GM19193 (cell line): ENCODE results near the gene DNHD1.

Source experiments
- POLR2A ChIP-seq: IDR thresholded peaks from 4 replicates; pipeline ENCODE4 v1.6.1; 2011; ENCODE audit not compliant: insufficient read depth, insufficient read length; ENCODE audit errors: extremely low read depth

The DNHD1 gene

DNA sequence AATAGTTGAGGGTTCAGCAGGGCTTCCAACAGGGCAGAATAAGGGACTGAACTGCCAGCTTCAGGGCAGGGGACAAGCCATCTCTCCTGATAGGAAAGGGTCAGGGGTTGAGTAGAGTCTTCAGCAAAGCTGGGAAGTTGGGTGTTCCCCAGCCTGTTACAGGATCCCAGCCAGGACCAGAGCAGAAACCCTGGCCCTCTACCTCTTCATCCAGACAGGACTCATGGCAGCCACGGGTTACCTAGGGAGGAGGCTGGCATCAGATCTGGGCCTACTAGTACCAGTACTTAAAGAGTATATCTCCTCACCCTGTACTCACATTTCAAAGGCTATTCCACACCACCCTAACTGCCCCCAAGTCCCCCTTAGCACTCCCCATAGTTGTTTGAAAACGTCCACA is 117.4 kb downstream of the DNHD1 start:
- TF ChIP-seq POLR2A, result no peak

DNA sequence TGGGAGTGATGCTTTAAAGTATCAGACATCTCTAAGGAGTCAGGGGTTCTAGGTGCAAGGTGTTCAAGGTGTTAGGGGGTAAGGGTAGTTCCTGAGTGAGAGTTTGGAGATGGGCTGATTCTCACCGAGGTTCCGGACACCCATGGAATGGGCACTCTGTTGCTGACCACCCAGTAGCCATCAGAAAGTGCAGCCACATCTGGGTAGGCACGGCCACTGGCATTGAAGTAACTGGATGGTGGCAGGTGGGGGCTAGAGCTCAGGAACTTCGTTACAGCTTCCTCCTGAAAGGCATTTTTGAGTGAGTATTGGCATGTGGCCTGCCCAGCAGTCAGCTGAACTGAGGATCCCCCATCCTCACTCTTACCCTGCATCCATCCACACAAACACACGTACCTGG is 118.0 kb downstream of the DNHD1 start:
- TF ChIP-seq POLR2A, result no peak

DNA sequence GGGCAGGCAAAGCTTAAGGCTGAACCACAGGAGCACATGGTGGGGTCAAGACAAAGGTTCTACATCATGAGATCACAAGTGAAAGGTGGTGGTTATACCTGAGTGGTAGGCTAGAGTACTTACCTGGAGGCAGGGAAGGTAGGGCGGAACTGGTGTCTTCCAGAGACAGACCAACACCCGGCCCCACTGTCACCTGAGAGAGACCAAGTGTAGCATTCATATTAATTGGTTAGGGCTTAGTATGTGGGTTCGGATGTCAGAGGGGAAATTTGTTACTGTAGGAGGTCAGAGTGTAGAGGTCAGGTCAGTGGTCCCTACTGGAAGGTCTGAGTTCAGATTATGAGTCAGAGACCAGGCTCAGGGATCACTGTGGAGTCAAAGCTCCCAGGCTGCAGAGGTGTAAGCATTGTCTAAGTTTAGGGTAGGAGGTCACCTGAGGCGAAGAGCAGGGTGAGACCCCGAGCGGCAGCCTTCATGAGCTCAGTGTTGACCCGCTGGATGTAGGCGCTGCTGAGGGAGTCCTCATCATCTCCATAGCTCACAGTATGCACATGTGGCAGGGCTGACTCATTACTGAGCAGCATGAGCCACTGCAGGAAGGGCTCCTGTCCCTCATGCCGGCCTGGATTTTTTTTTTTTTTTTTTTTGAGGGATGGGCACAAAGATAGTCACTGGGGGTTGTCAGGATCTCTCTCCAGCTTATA is 119.0 kb downstream of the DNHD1 start:
- no peak for TF ChIP-seq POLR2A

DNA sequence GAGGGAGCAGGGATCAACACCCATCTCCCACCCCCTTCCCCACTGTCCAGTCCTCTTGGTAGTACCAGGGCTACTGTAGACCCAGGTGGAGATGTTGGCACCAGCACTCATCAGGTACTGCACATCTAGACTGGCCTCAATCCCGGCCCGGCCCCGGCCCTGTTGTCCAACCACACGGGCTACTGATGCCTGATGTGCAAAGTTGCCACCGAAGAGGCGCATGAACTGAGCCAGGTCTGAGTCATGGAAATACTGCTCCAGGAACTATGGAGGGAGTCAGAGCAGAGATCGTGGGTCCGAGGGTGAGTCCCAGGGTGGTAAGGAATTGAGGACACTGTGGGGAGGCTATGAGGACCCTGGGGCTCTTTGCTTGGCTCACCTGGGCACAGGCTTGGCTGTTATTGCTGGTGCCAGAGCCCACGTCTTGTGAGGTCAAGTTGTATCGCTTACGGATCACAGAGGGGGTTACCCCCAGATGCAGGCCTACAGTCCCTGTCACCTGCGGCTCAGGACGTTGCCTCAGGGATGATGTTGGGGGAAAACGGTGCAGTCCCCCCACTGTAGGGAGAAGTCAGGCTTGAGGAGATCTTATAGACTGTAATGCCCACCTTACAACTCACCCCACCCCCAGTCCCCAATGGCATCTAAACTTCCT is 119.6 kb downstream of the DNHD1 start:
- no peak for TF ChIP-seq POLR2A

DNA sequence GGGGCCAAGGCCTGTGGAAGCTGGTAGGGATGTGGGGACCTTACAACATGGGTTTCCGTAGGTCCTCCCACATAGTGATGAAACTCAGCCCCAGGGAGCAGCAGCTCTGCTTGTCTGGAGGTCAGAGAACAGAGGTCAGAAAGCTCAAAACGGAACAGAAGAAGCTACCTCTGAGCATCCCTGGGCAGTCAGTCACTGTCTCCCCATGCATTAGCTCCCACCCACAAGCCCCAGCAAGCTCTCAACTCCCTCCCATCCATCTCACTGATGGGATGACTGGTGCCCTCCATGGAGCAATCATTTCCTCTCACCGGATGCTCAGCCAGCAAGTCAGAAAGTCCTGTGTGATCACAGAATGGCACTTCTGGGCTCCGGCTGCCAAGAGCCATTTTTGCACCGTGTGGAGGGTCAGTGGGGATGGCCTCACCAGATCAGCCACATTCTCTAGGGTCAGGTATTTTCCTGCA is 120.3 kb downstream of the DNHD1 start:
- no peak for TF ChIP-seq POLR2A

DNA sequence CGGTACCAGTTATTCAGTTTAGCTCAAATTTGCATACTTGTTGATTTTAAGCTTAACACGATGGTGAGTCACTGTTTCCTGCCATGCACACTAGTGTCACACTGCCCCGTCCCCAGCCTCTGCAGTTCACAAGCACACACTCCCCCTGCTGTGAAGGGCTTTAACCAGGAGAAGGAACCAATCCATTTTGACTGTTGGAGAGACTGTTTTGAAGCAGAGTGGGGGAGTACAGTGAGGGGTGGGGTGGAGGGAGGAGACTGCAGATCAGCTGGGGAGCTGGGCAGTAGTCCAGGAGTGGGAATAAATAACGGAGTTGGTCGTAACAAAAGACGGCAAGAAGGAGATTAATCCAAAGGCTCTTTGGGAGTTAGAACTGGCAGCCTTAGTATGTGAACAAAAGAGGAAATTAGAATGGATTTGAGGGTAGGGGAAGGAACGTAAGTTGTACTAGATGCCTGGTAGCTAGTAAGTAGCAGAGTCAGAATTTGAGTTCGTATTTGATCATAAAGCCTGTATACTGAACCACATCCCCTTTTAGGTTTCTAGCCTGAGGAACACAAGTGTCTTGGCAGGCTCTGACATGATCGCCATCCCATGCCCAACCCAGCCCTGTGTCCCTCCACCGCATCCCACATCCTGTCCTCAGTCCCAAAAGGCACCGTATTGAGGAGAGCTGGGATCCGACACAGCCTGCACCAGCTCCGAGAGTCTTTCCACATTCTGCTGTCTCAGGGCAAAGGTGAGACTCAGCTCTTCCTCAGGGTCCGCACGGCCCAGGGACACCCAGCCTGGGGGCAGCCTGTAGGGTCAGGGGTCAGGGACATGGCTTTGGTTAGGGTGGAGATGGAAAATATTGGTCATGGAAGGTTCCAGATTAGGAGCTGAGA is 121.3 kb downstream of the DNHD1 start:
- peak; percentile 28 for TF ChIP-seq POLR2A

DNA sequence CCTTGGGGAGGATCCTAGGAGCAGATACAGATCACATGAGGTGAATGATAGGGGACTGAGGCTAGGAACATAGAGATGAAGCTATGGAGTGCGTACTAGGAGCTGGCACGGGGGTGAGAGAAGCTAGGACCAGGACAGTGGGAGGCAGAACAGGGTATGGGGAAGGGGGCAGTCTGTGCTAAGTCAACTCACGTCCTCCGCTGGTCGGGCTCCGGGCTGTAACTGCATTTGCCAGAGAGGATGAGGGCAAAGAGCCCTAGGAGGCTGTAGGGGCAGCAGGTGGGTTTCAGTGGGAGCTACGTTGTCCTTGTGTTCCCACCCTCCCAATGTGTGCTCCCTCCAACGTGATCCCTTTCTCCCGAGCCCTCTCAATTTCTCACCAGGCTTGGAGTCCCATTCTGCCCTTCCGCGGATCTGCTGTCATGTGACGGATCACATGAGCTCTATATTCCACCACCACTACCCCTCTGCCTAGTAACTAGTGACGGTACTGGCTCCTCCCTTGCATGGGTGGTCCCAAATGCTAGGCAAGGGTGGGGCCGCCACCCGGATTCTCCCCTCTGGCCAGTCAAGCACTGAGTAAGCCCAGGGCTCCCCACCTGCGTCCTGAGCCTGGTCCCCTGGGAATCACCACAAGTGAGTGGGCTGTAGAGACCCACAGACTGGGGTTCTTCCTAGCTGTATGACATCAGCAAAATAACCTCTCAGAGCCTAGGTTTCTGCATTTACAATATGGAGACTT is 122.1 kb downstream of the DNHD1 start, which contains the start of gene TPP1:
Gene TPP1 (minus strand): TSS at position 419 of the 742 bp plus-strand sequence. CDS start 22 bp downstream, at position 397.
- peak; percentile 74 for TF ChIP-seq POLR2A

DNA sequence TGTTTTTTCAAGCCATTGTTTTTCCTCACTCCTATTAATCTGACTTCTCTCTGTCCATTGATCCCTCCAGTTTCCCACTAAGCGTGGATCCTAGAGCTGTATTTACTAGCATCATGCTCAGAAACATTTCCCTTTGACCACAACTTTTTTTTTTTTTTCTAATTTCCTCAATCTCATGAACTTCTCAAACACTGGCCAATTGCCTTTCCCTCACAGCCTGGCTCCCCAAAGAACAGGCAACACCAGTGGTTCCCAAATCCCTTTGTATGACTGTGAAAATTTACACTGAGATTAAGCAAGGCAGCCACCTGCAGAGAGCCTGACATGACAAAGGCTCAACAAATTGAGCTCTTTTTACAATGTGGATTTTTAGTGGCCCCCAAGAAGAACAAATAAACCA is 123.6 kb downstream of the DNHD1 start:
- TF ChIP-seq POLR2A, result no peak
